Neural cell (in vitro differentiated cells): Measurements from ENCODE around the gene SLC47A1. TPM values are rescaled to one million over a fixed set of nuclear protein-coding genes. Genes with fewer than 3 reads are reported as not detected.

Source experiments
- H2AFZ ChIP-seq: fragments of 200-600, 300-800 bp; sonication (generic), shearing (Covaris generic); 2 replicates; pipeline ENCODE4 v1.6.0; 2014; ENCODE audit warnings: low read depth, mild to moderate bottlenecking, antibody characterized with exemption, low read length, moderate library complexity
- H3F3A ChIP-seq: fragments of 200-600 bp; shearing (Covaris generic); 2 replicates; pipeline ENCODE4 v1.6.1; 2016; ENCODE audit warnings: mild to moderate bottlenecking, moderate library complexity, mixed read lengths, antibody characterized with exemption, low read length; ENCODE audit not compliant: insufficient read depth, poor library complexity, severe bottlenecking
- H3K27ac ChIP-seq: fragments of 200-600, 300-800 bp; sonication (generic), shearing (Covaris generic); 2 replicates; pipeline ENCODE4 v1.5.1; 2014; ENCODE audit warnings: mild to moderate bottlenecking, low read length, moderate library complexity
- H3K27me3 ChIP-seq: fragments of 300-800, 200-600 bp; sonication (generic), shearing (Covaris generic); 2 replicates; pipeline ENCODE4 v1.6.0; 2014; ENCODE audit warnings: mild to moderate bottlenecking, low read depth, low read length, moderate library complexity; ENCODE audit not compliant: insufficient read depth
- H3K36me3 ChIP-seq: fragments of 300-800, 200-600 bp; sonication (generic), shearing (Covaris generic); 2 replicates; pipeline ENCODE4 v1.5.1; 2014; ENCODE audit warnings: mild to moderate bottlenecking, antibody characterized with exemption, low read length, moderate library complexity; ENCODE audit not compliant: insufficient read depth
- H3K4me2 ChIP-seq: fragments of 300-800, 200-600 bp; sonication (generic), shearing (Covaris generic); 2 replicates; pipeline ENCODE4 v1.6.0; 2014; ENCODE audit warnings: mild to moderate bottlenecking, low read length
- H3K4me3 ChIP-seq: fragments of 300-800, 200-600 bp; sonication (generic), shearing (Covaris generic); 2 replicates; pipeline ENCODE4 v1.5.1; 2014; ENCODE audit warnings: mild to moderate bottlenecking, low read length, moderate library complexity
- H3K79me2 ChIP-seq: fragments of 200-600 bp; shearing (Covaris generic); replicated peaks from 2 replicates; pipeline ENCODE4 v1.6.0; 2014; ENCODE audit warnings: mild to moderate bottlenecking, low read length, moderate library complexity; ENCODE audit not compliant: insufficient read depth
- H3K9ac ChIP-seq: fragments of 300-800, 200-600 bp; sonication (generic), shearing (Covaris generic); 2 replicates; pipeline ENCODE4 v1.6.1; 2016; ENCODE audit warnings: mild to moderate bottlenecking, low read length, mixed read lengths
- H3K9me2 ChIP-seq: fragments of 200-600 bp; shearing (Covaris generic); 2 replicates; pipeline ENCODE4 v1.6.1; 2016; ENCODE audit warnings: mild to moderate bottlenecking, low read length, mixed read lengths; ENCODE audit not compliant: insufficient read depth
- H3K9me3 ChIP-seq: fragments of 200-600, 300-800 bp; sonication (generic), shearing (Covaris generic); 2 replicates; pipeline ENCODE4 v1.6.1; 2016; ENCODE audit warnings: mild to moderate bottlenecking, mixed run types, low read length, moderate library complexity, mixed read lengths
- H4K20me1 ChIP-seq: fragments of 200-600 bp; shearing (Covaris generic); 2 replicates; pipeline ENCODE4 v1.6.1; 2016; ENCODE audit warnings: mild to moderate bottlenecking, mixed run types; ENCODE audit not compliant: insufficient read depth
- EP300 ChIP-seq: fragments of 450-650 bp; conservative IDR thresholded peaks from 2 replicates; pipeline ENCODE4 v1.6.1; 2014; ENCODE audit warnings: antibody characterized with exemption, mild to moderate bottlenecking, moderate library complexity; ENCODE audit not compliant: poor library complexity, severe bottlenecking
- EZH2 ChIP-seq: fragments of 200-600, 300-800 bp; shearing (Covaris generic), sonication (generic); IDR thresholded peaks from 2 replicates; pipeline ENCODE4 v1.6.1; 2014; ENCODE audit warnings: antibody characterized with exemption, low read length, borderline replicate concordance, mild to moderate bottlenecking; ENCODE audit not compliant: insufficient read depth, poor library complexity, severe bottlenecking
- MXI1 ChIP-seq: fragments of 450-650 bp; conservative IDR thresholded peaks from 2 replicates; pipeline ENCODE4 v1.6.1; 2014; ENCODE audit warnings: antibody characterized with exemption, mild to moderate bottlenecking; ENCODE audit not compliant: poor library complexity, severe bottlenecking
- POLR2AphosphoS5 ChIP-seq: IDR thresholded peaks from 2 replicates; pipeline ENCODE4 v1.6.1; 2012
- RAD21 ChIP-seq: fragments of 450-650 bp; conservative IDR thresholded peaks from 2 replicates; pipeline ENCODE4 v1.6.1; 2014; ENCODE audit warnings: antibody characterized with exemption, mild to moderate bottlenecking, moderate library complexity
- REST ChIP-seq: IDR thresholded peaks from 2 replicates; pipeline ENCODE4 v1.6.1; 2012; ENCODE audit warnings: borderline replicate concordance
- SMC3 ChIP-seq: fragments of 450-650 bp; conservative IDR thresholded peaks from 2 replicates; pipeline ENCODE4 v1.6.1; 2014; ENCODE audit warnings: antibody characterized with exemption, mild to moderate bottlenecking, moderate library complexity; ENCODE audit not compliant: poor library complexity
- TAF1 ChIP-seq: IDR thresholded peaks from 2 replicates; pipeline ENCODE4 v1.6.1; 2012; ENCODE audit warnings: low read depth
- polyA plus RNA-seq: library from polyadenylated mRNA; depleted of rRNA; stranded (reverse); fragments of >200 nt; gene quantifications from 2 replicates; pipeline ENCODE4 v1.2.3, GENCODE V29; 2014
- TF ChIP-seq, protein P1 (sequence below): fragments of 450-650 bp; IDR thresholded peaks from 2 replicates; pipeline ENCODE4 v1.5.1; 2014; ENCODE audit warnings: antibody characterized with exemption, mild to moderate bottlenecking, moderate library complexity; ENCODE audit not compliant: poor library complexity, severe bottlenecking

SLC47A1 gene
- polyA plus RNA-seq, 1 donor from 2014 or later = not detected

- TF ChIP-seq RAD21 (no peak), SMC3 (no peak), MXI1 (no peak), REST (no peak), EZH2 (no peak), POLR2AphosphoS5 (no peak), TAF1 (no peak), EP300 (no peak)
- TF ChIP-seq, protein P1, sequence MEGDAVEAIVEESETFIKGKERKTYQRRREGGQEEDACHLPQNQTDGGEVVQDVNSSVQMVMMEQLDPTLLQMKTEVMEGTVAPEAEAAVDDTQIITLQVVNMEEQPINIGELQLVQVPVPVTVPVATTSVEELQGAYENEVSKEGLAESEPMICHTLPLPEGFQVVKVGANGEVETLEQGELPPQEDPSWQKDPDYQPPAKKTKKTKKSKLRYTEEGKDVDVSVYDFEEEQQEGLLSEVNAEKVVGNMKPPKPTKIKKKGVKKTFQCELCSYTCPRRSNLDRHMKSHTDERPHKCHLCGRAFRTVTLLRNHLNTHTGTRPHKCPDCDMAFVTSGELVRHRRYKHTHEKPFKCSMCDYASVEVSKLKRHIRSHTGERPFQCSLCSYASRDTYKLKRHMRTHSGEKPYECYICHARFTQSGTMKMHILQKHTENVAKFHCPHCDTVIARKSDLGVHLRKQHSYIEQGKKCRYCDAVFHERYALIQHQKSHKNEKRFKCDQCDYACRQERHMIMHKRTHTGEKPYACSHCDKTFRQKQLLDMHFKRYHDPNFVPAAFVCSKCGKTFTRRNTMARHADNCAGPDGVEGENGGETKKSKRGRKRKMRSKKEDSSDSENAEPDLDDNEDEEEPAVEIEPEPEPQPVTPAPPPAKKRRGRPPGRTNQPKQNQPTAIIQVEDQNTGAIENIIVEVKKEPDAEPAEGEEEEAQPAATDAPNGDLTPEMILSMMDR = no peak
- no peak overlapping the region for H3K4me3 ChIP-seq
- no peak overlapping the region for H3K27ac ChIP-seq
- H3K4me2 ChIP-seq = no peak overlapping the region
- H3K9me2 ChIP-seq = no peaks in the 10 kb centered on the region
- H3K27me3 ChIP-seq = no peaks in the 10 kb centered on the region
- no peak overlapping the region for H2AFZ ChIP-seq
- H3K79me2 ChIP-seq = no peaks in the 10 kb centered on the region
- no peak overlapping the region for H3K9ac ChIP-seq
- H3K36me3 ChIP-seq = no peaks in the 10 kb centered on the region
- H4K20me1 ChIP-seq = no peaks in the 10 kb centered on the region
- peaks cover 16% of the 10 kb centered on the region for H3K9me3 ChIP-seq
- H3F3A ChIP-seq = no peaks in the 10 kb centered on the region
Observed at GRCh38 chr17:19614900-19615299, 81.2 kb downstream of the SLC47A1 start.

GRCh38 chr17:19618015-19618414, 84.4 kb downstream of the SLC47A1 start:
- H4K20me1 ChIP-seq = no peaks in the 10 kb centered on the region
- H3K9ac ChIP-seq = no peak overlapping the region
- H2AFZ ChIP-seq = no peak overlapping the region
- H3K9me2 ChIP-seq = no peaks in the 10 kb centered on the region
- no peak overlapping the region for H3K4me2 ChIP-seq
- H3K9me3 ChIP-seq = peaks cover 16% of the 10 kb centered on the region
- no peaks in the 10 kb centered on the region for H3K79me2 ChIP-seq
- H3K27me3 ChIP-seq = no peaks in the 10 kb centered on the region
- H3F3A ChIP-seq = no peaks in the 10 kb centered on the region
- no peak overlapping the region for H3K4me3 ChIP-seq
- TF ChIP-seq EZH2 (no peak), RAD21 (no peak), REST (no peak), POLR2AphosphoS5 (no peak), EP300 (no peak), SMC3 (no peak), MXI1 (no peak), TAF1 (no peak)
- TF ChIP-seq, protein P1 = no peak
- H3K36me3 ChIP-seq = no peaks in the 10 kb centered on the region
- H3K27ac ChIP-seq = no peak overlapping the region
